Progenitor cell of endocrine pancreas (in vitro differentiated cells): ENCODE results near the gene PIP5K1B. TPM values are rescaled to one million over a fixed set of nuclear protein-coding genes. Genes with fewer than 3 reads are reported as not detected.

Experiments
- DNase-seq: peaks from one replicate; pipeline ENCODE4 v3.0.0; 2021; ENCODE audit warnings: low spot score; ENCODE audit not compliant: unreplicated experiment
- H3K27ac Mint-ChIP-seq: 2 replicates; pipeline ENCODE4 v1.8.0; 2021; ENCODE audit warnings: mild to moderate bottlenecking, moderate library complexity, mixed read lengths
- H3K27me3 Mint-ChIP-seq: 2 replicates; pipeline ENCODE4 v1.8.0; 2021; ENCODE audit warnings: mixed read lengths
- H3K36me3 Mint-ChIP-seq: 2 replicates; pipeline ENCODE4 v1.8.0; 2022; ENCODE audit warnings: mixed read lengths; ENCODE audit not compliant: insufficient read depth
- H3K4me1 Mint-ChIP-seq: 2 replicates; pipeline ENCODE4 v1.8.0; 2021; ENCODE audit warnings: low read depth, mixed read lengths
- H3K4me3 Mint-ChIP-seq: 2 replicates; pipeline ENCODE4 v1.8.0; 2021; ENCODE audit warnings: low read depth, mild to moderate bottlenecking, moderate library complexity, mixed read lengths
- H3K9me3 Mint-ChIP-seq: 2 replicates; pipeline ENCODE4 v1.8.0; 2021; ENCODE audit warnings: low read depth, mixed read lengths
- CTCF ChIP-seq: fragments of 200-600 bp; sonication (generic); IDR thresholded peaks from one replicate; pipeline ENCODE4 v1.5.0; 2021; ENCODE audit warnings: antibody characterized with exemption, mild to moderate bottlenecking; ENCODE audit not compliant: unreplicated experiment
- total RNA-seq: library from RNA; stranded (reverse); gene quantifications from 2 replicates; pipeline ENCODE4 v1.2.1, GENCODE V29; 2021

The PIP5K1B gene
- total RNA-seq, 1 donor from 2014 or later, result 1.5 TPM

GRCh38 chr9:68795411-68795810, 90.4 kb downstream of the PIP5K1B start:
- no peaks in the 10 kb centered on the region for H3K9me3 Mint-ChIP-seq
- no peaks in the 10 kb centered on the region for H3K36me3 Mint-ChIP-seq
- H3K4me3 Mint-ChIP-seq, result no peak overlapping the region
- no peak for TF ChIP-seq CTCF
- H3K27ac Mint-ChIP-seq, result no peak overlapping the region
- H3K4me1 Mint-ChIP-seq, result no peaks in the 10 kb centered on the region
- no peaks in the 10 kb centered on the region for H3K27me3 Mint-ChIP-seq
- DNase-seq, result no peak

- Mint-ChIP-seq H3K27me3 (no peaks in the 10 kb centered on the region), H3K9me3 (no peaks in the 10 kb centered on the region), H3K4me3 (no peak overlapping the region), H3K4me1 (no peaks in the 10 kb centered on the region), H3K36me3 (no peaks in the 10 kb centered on the region), H3K27ac (no peak overlapping the region)
- DNase-seq, result no peak
- no peak for TF ChIP-seq CTCF
Measured at GRCh38 chr9:68797116-68797515, 92.1 kb downstream of the PIP5K1B start.

- no peaks in the 10 kb centered on the region for H3K4me1 Mint-ChIP-seq
- no peaks in the 10 kb centered on the region for H3K27me3 Mint-ChIP-seq
- TF ChIP-seq CTCF, result no peak
- no peaks in the 10 kb centered on the region for H3K9me3 Mint-ChIP-seq
- DNase-seq, result no peak
- no peak overlapping the region for H3K27ac Mint-ChIP-seq
- H3K36me3 Mint-ChIP-seq, result no peaks in the 10 kb centered on the region
- H3K4me3 Mint-ChIP-seq, result no peak overlapping the region
Measured at GRCh38 chr9:68798423-68798822, 93.4 kb downstream of the PIP5K1B start.

GRCh38 chr9:68800836-68801235, 95.8 kb downstream of the PIP5K1B start:
- DNase-seq, result no peak
- Mint-ChIP-seq H3K27me3 (no peaks in the 10 kb centered on the region), H3K36me3 (no peaks in the 10 kb centered on the region), H3K4me1 (no peaks in the 10 kb centered on the region), H3K9me3 (no peaks in the 10 kb centered on the region), H3K27ac (no peak overlapping the region), H3K4me3 (no peak overlapping the region)
- TF ChIP-seq CTCF, result no peak

GRCh38 chr9:68802525-68803015, 97.5 kb downstream of the PIP5K1B start:
- Mint-ChIP-seq H3K36me3 (no peaks in the 10 kb centered on the region), H3K9me3 (no peaks in the 10 kb centered on the region), H3K4me1 (peaks cover 4% of the 10 kb centered on the region), H3K27ac (no peak overlapping the region), H3K27me3 (no peaks in the 10 kb centered on the region), H3K4me3 (no peak overlapping the region)
- TF ChIP-seq CTCF, result no peak
- no peak for DNase-seq
